T-helper 2 cell (primary cell): Measurements from ENCODE around the gene VSIG4.
"Not testable (repeated sequence)": the region's sequence is repeated elsewhere in the genome, so short reads cannot be mapped to it uniquely, and the experiment has no call there.

Source experiments
- DNase-seq, 5 experiments: peaks; one replicate each; pipeline versions ENCODE4 v3.0.0 to v3.0.0-alpha.2; 2012 to 2022

Gene VSIG4

DNA sequence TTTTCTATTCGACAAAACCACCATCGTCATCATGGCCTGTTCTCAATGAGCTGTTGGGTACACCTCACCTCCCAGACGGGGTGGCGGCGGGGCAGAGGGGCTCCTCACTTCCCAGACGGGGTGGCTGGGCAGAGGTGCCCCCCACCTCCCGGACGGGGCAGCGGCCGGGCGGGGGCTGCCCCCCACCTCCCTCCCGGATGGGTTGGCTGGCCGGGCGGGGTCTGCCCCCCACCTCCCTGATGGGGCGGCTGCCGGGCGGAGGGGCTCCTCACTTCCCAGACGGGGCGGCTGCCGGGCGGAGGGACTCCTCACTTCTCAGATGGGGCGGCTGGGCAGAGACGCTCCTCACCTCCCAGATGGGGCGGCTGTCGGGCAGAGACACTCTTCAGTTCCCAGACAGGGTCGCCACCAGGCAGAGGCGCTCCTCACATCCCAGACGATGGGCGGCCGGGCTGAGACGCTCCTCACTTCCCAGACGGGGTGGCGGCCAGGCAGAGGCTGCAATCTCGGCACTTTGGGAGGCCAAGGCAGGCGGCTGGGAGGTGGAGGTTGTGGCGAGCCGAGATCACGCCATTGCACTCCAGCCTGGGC is 64.6 kb downstream of the VSIG4 start:
- DNase-seq = not testable (repeated sequence)
